T-helper 22 cell (primary cell): ENCODE measurements around the gene RFX1.
A peak's percentile ranks its signal among the peaks of the same experiment; 100 is the strongest.

Experiments used
- DNase-seq: peaks from one replicate; pipeline ENCODE4 v3.0.0-alpha.2; 2020; ENCODE audit warnings: low read depth

Gene RFX1

DNA sequence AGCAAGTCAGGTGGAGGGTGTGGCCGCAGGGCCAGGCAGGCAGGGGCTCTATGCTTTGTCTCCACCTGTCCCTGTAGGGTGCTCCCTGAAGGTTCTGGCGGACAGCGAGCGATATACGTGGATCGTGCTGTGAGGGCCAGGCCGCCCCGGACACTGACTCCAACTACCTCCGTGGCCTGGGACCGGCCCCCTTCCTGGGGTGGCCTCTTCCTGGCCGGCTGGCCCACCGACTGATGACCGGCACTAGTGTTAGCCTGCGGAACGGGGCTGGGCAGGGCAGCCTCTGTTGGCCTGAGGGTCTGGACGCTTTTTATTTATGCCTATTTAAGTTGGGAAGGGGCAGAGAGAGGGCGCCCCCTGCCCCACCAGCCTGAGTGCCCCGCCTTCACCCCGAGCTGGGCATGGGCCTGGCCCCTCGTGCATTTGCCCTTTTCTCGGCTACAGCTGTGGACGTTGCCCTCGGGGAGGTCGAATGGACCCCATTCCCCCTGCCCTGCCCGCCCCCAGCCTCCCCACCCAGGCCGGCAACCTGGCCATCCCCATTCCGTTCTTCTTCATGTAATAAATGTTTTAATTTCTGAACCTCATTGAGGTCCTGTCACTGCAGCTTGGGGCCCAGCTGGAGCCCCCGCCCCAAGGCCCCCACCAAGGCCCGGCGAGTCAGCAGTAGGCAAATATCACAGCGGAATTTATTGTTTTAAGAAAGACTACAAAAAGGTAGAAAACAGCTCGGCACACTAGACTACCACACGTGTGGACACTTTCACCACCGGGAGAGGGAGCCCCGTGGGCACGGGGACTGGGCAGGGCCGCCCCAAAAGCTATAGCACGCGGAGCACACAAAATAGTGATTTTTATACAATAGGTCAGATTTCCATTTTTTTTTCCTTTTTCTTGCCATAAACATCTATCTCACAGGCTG is 45.0 kb downstream of the RFX1 start:
- DNase-seq: no peak

GRCh38 chr19:13959962-13960862 is 45.9 kb downstream of the RFX1 start:
- no peak for DNase-seq

DNA sequence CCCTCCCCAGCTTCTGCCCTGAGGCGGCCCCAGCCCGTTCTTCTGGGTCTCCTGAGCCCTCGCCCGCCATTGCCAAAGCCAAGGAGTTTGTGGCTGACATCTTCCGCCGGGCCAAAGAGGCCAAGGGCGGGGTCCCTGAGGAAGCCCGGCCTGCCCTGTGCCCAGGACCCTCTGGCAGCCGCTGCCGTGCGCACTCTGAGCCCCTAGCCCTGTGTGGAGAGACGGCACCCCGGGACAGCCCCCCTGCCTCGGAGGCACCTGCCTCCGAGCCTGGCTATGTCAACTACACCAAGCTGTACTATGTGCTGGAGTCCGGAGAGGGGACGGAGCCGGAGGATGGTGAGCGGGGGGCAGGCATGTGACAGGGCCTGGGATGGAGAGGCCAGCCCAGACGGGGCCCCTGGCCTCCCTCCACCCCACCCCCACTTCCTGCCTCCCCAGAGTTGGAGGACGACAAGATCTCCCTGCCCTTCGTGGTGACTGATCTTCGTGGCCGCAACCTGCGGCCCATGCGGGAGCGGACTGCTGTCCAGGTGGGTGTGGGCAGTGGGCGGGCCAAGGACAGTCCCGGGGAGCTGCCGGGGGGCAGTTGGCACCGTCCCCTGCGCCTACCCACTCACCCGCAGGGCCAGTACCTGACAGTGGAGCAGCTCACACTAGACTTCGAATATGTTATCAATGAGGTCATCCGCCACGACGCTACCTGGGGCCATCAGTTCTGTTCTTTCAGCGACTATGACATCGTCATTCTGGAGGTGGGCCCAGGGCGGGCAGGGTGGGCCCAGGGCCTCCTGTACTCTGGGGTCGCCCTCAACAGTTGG is 46.8 kb downstream of the RFX1 start:
- no peak for DNase-seq

DNA sequence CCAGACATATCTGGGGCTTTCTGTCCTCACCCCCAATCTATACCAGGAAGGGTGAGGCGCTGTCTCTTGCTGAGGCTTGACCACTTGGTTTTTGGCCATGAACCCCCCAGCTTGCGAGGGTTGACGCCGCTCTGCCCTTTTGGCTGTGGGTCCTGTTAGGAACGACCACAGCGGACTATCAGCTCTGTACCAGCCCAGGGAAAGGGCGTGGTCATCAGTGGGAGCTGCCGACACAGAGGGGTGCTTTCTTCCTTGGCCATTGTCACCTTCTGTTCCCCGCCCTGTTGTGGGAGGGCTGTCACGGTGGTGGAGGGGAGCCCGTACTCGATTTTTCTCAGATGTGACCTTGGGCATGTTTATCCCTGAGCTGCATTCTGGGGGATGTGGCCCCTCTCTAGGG is 48.1 kb downstream of the RFX1 start:
- DNase-seq: no peak

DNA sequence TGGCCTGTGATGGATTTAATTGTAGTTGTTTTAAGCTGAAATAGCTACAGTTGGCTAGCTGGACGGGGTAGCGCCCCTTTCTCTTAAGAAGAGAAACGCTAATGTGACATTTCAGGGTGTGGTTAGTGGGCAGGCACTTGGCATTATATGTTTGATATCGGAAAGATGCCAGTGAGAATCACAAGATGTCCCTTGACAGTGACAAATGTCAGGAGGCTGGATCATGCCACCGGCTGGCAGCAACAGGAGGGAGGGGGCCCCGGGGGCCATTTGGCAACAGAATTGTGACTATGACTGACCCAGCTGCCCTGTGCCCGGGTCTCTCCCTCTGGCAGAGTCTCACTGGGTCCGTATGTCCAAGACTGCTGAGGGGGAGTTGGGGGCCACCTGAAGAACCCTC is 49.1 kb downstream of the RFX1 start:
- no peak for DNase-seq

DNA sequence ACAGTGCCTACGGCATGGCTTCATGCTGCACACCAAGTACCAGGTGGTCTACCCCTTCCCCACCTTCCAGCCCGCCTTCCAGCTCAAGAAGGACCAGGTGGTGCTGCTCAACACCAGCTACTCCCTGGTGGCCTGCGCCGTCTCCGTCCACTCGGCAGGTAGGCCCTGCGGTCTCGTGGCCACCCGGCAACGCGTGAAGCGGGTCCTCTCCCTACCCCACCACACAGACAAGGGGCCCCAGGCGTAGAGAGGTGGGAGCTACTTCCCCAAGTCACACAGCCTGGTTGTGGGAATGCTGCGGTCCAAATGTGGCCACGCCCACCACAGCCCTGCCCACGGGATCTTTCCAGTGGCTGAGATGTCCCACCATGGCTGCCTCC is 49.8 kb downstream of the RFX1 start:
- DNase-seq: no peak

DNA sequence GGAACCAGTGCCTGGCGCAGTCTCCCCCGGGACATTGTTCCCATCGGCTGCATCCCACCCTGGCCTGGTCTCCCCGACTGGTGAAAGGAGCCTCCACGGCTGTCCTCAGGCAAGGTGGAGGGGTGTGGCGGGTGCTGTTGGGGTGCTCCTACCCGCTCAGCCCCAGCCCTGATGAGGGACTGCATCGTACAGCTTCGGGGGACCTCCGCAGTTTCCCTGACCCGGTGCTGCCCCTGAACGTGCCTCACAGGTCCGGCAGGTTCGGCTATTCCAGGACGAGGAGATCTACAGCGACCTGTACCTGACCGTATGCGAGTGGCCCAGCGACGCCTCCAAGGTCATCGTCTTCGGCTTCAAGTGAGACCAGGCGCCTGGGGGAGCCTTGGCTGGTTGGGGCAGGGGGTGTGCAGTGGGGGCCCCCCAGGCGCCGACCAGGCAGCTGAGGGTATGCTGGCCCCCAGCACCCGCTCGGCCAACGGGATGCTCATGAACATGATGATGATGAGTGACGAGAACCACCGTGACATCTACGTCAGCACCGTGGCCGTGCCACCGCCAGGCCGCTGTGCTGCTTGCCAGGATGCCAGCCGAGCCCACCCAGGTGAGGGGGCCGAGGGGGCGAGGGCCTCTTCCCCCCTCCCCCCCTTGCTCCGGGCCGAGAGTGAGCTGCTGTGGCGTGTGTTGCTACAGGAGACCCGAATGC is 50.3 kb downstream of the RFX1 start:
- no peak for DNase-seq

GRCh38 chr19:13954185-13954584 is 51.9 kb downstream of the RFX1 start:
- DNase-seq: no peak

- DNase-seq: no peak
These were observed 53.1 kb downstream of the RFX1 start for GRCh38 chr19:13952931-13953531.

DNA sequence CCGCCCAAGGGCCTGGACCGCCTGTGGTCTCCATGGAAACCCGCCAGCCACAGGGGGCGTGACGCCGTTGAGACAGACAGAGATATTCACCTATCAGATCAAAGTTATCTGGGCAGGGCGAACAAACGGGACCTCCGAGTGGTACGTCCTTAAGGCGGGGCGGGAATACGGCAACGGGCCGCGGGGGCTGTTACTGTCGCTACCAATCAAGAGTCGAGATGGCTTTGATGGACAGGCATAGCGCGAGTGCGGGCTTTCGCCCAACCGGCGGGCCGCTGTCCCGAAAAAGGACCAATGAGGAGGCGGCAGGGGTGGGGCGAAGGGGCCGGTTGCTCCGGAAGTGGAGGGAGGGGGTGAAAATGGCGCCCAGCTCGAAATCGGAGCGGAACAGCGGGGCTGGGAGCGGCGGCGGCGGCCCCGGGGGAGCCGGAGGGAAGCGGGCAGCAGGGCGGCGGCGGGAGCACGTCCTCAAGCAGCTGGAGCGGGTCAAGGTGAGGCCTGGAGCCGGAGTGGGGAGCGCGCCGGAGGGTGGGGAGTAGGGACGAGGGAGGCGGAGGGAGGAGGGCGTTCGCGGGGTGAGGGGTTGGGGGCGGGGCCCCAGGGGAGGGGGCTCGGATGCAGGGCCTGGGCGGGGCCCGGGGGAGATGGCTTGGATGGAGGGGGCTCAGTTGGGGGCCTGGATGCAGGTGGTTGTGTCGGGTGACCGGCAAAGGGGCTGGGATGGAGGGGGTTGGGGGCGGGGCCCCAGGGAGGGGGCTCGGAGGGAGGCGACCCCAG is 53.8 kb downstream of the RFX1 start, which contains the start of gene DCAF15:
TSS of gene DCAF15 (plus strand) at position 356 of the 777 bp plus-strand sequence. CDS start at position 360, 4 bp downstream.
- DNase-seq: peak; percentile 98

- DNase-seq: no peak
These were observed 54.3 kb downstream of the RFX1 start for GRCh38 chr19:13951799-13952153.

DNA sequence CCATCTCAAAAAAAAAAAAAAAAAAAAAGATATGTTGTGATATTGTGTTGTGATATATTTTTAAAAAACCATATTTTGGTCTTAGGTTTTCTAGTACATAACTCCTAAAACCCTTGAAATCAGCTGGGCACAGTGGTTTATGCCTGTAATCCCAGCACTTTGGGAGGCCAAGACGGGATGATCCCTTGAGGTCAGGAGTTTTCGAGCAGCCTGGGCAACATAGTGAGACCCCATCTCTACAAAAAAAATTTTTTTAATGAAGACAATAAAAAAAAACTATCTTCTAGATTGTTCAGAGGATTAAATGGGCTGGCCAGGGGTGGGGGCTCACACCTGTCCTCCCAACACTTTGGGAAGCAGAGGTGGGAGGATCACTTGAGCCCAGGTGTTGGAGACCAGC is 55.1 kb downstream of the RFX1 start:
- DNase-seq: no peak

- DNase-seq: no peak
These were observed 59.7 kb downstream of the RFX1 start for GRCh38 chr19:13946414-13946813.

GRCh38 chr19:13942023-13942684 is 64.0 kb downstream of the RFX1 start:
- no peak for DNase-seq

DNA sequence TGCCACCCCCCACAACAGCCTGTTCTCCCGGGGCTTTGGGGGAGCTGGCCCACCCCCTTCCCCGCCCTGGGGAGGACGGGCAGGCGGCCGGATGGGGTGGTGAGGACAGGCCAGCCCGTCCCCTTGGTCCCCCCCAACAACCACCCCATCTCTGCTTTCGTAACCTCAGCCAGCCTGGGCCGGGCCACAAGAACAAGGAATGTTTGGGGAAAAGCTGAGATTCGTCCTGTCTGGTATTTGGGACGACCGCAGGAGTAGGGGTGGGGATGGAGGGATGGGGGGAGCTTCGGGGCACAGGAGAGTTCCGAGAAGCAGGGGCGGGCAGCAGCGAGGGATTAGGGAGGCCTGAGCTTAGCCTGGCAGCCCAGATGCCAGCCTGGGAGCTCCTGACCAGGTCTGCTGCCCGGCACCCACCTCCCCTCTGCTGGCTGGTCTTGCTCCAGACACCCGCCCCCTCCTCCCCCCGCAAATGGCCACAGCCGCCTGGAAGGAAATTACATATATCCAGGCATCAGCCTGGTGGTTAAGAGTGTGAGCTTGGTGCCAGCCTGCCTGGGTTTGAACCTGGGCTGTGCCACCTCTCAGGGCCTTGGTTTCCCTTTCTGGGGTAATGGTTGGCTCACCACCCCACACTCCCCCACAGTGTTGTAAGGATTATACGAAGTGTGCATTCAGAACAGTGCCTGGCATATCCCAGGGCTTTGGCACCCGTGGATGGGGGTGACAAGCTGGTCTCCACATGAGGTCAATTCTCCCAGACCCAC is 67.6 kb downstream of the RFX1 start, which contains the start of gene PODNL1:
TSS of gene PODNL1 (minus strand) at position 117 of the 764 bp plus-strand sequence. CDS start 236 bp downstream, outside the sequence.
- no peak for DNase-seq

DNA sequence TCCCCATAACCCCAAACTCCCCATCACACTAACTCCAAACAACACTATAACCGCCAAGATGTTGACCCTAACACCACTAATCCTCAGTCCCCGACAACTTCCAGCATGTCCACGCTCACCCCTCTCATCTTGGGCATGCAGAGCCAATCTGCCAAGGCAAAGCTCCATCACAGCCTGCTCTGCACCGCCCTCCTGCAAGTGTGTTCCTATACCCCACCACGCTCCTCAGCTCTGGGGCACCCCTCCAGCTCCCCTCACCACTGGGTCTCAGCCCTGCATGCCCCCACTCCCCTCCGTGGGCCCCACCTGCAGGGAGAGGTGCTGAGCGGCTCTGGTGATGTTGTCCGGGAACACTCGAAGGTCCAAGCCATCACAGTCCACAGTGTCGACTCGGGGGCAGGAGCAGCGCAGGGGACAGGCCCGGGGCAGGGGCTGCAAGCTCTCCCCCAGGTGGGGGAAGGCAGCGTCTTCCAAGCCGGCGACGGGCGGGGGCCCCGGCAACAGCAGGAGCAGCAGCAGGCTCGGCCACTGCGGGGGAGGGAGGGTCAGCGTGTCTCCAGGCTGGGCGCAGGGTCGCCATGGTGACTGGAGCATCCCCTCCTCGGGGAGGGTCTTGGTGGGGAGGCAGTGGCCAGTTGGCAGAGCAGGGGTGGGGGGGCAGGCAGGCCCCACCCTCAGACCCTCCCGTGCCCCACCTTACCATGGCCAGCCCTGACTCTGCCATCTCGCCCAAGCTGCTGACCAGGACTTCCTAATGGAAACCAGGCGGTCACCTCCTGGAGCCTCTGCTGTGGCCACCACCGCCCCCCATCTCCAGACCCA is 68.4 kb downstream of the RFX1 start:
- DNase-seq: no peak

DNA sequence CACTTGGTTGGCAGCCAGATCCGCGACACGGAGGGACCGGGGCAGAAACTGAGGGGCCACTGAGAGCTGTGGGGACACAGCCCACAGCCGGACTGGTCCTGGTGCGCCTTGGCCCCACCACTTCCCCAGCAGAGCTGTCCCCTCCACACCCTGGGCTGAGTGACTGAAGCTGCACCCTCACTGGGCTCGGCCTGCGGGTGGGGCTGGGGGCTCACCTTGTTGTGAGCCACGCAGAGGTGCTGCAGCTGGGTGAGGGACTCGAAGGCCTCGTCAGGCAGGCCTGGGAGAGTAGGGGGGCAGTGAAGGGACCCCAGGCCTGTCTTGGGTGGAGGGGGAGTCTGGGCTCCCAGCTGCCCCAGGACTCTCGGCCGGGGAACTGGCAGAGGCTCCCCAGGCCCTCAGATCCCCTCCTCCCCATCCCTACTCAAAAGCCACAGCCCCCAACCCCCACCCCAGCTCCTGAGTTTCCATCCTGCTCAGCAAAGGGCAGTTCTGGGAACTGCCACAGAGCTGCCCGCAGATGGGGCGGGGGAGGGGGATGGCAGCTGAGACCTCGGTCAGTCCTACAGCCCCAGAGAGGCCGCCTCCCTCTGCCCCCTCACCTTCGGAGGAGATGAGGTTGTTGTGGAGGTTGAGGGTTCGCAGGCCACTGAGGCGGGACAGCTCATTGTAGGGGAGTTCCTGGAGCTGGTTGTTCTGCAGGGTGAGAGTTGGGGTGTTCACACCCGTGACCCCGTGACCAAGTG is 70.2 kb downstream of the RFX1 start:
- DNase-seq: no peak
